GM19324 (cell line): ENCODE data around the gene DDX51.

Source experiments
- ATAC-seq: cut with Tn5 transposase; IDR thresholded peaks from one replicate; pipeline ENCODE4 v1.9.1; 2021; ENCODE audit warnings: mild to moderate bottlenecking, moderate library complexity; ENCODE audit not compliant: unreplicated experiment, low FRiP score

Gene DDX51

DNA sequence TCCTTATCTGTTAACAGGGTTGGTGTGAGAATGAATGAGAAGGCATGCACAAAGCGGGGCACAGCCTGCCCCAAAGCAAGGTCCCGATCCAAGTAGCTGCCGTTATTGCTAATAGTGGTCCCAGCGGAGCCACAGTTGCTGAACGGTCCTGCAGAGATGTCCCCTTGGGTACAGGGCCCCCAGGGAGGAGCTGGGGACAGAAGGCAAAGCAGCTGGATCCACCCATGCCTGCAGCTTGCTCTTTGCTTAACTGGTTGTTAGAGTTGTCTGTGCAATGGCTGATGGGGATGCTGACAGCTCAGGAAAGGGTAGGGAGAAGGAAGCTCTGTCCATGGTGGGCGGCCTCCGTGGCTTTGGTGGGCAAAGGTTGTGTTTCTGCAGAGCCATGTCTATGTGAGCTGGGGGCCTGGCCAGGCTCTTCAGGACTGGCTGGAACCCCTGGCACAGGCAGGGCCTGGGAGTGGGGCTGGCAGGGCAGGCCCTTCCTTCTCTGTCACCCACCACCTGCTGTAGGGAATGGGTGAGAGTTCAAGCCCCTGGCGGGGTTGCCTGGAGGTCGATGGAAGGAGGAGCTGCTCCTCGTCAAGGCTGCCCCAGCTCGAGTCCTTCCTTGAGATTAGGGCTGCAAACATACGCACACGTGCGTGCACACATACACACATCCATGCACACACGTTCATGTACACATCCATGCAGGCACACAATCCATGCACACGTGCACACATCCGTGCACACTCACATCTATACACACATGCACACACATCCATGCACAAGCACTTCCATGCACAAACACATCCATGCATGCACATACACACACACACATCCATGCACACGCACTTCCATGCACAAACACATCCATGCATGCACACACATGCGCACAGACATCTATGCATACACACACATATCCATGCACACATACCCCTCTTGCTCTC is 35.6 kb upstream of the DDX51 start:
- no peak for ATAC-seq

DNA sequence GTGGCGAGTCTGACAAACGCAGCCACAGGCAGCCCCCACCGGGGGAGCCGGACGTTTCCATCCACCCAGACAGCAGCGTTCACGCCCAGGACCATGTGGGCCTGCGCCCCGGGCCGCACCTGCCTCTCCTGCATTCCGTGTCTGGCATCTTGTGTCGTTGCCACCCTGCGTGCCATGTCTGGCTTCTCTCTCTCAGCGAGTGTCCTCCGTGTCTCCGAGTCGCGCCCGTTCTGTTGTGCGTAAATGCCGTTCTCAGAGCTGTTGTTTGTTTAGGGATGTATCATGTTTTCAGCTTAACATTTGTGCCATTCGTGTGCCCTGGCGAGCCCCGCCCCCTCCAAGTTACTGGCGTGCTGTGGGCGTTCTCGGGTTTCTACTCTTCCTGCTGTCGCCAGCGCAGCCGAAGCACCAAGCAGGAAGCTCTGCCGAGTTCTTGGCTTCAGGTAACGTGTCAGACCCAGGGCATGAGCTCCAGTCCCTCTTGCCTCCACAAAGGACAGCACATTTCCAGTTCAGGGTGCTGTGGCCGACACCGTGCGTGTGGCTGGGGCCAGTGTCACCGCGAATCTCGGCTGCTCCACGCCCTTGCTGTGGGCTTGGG is 34.8 kb upstream of the DDX51 start:
- no peak for ATAC-seq

DNA sequence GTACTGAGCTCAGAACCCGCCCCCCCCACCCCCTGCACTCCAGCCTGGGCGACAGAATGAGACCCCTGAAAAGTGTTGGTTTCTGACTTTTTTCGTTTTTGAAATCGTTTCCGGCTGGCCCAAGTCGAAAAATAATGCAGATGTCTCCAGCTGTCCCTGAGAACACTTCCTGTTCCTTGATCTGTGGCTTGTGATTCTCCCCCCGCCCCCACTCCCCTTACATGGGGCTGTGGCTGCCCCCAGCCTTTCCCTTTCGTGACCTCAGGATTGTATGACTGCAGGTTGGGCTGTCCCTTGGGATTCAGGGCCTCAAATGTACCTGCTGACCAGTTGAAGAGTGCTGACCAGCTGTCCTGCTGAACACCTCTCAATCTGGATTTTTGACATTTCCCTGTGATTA is 34.2 kb upstream of the DDX51 start:
- ATAC-seq, result no peak

DNA sequence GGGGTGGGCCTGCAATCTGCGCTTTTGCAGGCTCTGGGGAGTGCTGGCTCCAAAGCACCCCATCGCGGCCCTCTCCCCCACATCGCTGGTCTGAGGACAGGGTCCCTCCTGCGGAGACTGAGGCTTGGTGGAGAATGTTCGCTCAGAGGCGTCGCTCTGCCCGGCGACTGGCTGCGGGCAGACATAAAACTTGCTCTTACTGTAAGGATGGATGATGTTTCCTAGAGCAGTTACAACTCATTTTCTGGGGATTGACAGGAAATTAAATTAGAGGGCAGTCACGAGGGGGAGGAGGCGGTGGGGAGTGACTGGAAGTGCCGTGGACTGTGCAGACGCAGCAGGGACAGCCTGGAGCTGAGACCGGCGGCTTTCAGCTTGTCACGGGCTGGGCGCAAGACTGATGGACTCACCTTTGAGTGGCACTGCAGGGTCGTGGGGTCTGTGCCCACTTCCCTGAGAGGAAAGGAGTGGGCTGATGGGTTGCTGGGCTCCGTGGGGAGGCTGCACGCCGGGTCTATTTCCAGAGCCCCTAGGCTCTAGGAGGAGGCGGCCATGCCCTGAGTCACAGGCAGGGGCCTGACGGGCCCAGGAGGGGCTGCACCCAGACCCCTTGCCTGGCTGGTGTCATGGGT is 32.9 kb upstream of the DDX51 start:
- ATAC-seq, result no peak

DNA sequence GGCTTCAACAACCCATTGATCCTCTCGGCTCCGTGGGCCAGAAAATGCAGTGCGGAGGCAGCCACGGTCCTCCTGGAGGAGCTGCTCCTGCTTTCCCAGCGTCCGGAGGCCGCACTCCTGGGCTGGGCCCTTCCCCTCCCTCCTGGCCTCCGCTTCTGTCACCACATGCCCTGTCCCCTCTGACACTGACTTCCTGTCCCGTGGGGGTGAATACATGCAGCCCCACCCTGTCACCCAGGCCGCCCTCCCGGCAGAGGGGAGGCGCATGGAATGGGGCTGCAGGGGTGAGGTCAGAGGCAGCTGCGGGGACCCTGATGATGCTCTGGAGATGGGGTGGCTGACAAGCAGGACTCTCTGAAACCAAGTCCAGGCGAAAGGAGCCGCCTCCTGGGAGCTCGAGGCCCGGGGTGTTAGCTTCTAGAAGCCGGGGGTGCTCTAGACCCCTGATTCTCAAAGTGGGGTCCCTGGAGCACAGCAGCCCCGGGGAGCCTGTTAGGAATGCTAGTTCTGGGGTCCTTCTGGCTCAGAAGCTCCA is 32.3 kb upstream of the DDX51 start:
- no peak for ATAC-seq

DNA sequence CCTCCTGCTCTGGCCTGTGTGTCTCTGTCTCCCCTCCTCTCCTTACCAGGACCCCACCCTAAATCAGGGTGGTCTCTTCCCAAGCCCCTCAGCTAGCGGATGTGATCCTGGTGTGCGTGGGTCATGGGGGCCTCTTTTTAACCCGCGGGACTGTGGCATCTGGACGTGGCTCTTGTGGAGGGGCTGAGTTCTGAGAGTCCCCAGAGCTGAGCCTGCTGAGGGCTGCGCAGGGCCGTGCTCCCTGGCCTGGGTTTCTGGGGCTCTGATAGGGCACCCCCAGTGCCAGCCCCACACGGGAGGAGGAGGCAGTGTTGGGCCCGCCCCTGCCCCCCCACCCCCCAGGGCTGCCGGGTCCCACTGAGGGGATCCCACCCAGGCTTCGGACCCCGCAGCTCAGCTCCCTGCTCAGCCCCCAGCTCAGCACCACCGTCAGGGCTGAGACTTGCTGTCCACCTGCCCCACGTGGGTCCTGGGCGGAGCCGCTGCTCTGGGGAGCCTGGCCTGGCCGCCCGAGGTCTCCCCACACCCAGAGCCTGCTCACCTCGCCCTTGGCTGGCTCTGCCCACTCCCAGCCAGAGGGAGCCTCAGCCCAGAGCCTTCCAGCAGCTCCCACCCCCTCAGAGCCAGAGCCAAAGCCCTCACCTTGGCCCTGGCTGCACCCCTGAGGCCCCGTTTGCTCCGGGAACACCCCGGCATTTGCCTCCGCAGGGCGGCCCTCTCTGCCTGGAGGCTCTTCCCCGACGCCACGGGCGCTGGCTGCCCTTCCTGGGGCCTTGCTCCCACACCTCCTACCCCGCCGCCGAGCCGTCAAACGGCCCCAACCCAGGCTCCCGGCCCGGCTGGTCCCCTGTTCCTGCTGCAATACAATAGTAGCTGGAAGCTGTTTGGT is 31.6 kb upstream of the DDX51 start:
- ATAC-seq, result no peak

DNA sequence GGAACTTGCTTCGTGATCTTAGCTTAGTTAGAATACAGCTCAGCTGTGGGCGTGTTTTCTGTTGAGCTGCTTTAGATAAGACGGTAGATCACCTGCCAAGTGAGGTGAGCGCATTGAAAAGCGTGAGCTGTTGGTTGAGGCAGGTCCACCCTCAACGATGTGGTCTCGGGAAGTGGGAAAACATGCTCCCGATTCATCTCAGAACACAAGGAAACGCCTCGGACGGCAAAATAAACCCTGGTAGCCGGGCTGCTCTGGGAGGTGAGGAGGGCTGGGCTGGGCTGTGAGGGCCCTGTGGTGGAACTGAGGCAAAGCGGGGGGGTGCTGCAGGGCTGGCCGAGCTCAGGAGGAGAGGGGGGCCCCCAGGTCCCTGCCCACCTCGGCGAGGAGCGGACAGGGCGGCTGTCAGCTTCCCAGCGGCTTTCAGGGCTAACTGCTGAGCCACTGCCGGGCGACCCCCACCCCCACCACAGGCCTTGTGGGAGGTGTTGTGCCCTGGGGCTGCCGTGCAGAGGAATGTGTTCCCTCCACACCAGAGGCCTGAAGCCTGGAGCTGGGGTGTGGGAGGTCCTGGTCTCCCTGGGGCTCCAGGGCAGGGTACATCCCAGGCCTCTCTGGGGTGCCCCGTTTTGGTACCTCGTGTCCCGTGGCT is 30.8 kb upstream of the DDX51 start:
- ATAC-seq, result no peak

DNA sequence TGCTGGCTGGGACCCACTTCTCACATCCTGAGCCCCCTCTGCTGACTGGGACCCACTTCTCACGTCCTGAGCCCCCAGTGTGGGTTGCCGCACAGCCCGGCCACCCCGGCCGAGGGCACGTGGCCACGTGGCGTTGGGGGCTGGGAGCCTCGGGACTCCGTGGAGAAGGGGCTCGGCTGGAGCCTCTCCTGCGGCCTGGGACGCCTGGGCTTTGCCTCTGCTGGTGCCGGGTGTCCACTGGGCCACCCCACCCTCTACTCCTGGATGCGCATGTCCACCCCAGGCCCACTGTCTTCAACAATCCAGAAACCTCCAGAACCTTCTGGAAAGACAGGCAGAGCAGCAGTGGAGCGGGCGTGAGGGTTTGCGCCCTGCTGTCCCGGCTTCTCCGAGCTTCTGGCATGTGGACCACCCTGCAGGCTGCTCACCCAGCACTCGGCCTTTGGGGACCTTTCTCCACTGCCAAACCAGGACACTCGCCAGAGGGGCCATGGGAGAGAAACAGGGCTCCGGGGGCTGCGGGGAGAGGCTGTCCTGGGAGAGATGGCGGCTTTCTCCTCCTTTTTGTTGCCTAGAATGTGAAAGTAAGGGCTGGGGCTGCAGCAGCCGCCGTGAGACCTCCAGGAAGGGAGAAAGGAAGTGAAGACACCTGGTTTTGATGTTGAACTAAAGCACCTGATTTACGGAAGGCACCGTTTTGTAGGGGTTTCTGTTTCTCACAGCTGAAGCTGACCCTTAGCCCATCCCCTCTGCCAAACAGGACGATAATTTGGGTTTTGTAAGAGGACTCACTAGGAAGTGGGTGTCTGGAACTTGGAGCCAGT is 30.1 kb upstream of the DDX51 start:
- no peak for ATAC-seq

DNA sequence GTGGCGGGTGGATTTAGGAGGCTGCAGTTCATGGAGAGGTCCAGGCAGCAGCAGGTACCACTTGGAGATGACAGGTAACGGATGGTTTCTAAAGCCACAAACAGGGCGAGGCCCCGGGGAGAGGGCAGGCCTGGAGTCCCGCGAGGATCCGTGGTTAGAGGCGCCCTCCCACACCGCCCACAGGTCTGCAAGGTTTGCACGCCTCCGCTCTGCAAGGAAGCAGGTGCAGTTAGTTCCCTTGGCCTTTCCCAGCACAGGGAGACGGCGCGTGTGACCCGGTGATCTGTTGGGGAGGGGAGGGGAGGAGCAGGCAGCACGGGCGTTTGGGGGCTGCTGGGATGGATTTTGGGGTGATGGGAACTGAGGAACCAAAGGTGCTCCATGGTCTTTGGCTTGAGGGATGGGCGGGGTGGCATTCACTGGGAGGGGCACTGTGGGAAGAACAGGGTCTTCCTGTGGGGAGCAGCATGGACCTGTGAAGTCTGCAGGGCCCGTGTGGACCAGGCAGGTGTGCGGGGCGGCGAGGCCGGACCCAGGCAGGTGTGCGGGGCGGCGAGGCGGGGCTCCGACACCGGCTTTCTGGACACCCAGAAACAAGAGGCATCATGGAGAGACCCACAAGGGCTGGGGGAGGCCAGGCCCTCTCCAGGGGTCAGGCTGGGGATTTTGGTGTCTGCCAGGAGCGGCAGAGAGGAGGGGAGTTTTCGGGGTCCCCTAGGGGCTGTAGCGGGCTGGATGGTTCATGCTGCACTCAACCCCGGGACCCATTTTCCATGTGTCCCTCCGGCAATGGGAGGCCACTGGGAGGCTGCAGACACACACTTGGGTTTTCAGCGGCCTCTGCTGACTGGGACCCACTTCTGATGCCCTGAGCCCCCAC is 29.3 kb upstream of the DDX51 start:
- ATAC-seq, result no peak

DNA sequence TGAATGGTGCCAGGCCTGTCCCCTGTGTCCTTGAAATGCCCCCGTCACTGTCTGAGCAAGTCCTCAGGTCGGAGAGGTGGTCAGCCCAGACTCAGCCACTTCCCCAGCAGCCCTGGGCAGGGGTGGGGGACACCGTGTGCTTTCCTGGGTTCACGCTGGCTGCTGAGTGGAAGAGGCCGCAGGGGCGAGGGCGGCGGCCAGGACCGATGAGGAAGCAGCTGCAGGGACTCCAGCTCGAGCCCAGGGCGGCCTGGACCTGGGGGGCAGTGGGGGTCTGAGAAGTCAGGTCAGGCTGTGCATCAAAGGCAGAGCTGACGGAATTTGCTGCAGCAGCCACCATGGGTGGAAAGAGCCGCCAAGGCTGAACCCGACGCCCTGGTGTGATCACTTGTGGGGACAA is 28.5 kb upstream of the DDX51 start:
- no peak for ATAC-seq

DNA sequence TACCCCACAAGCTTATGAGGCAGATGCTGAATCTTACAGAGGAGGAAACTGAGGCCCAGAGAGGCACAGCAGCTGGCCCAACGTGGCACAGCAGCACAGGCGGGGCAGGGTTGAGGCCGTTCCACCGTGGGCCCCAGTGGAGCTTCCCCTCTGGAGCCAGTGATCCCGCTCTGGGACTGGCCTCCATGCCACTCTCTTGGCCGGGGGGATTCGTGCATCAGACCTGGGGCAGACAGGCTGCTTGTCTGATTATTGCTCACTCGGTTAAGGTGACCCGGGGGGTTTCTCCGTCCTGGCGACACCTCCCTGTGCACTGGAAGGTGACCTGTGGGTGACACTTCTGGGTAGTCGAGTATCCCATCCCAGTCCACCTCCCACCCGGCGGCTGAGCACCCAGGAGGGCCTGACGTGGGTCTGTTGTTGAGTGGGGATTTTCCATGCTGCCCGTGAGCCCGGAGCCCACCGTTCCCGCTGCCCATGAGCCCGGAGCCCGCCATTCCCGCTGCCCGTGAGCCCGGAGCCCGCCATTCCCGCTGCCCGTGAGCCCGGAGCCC is 27.9 kb upstream of the DDX51 start:
- no peak for ATAC-seq

DNA sequence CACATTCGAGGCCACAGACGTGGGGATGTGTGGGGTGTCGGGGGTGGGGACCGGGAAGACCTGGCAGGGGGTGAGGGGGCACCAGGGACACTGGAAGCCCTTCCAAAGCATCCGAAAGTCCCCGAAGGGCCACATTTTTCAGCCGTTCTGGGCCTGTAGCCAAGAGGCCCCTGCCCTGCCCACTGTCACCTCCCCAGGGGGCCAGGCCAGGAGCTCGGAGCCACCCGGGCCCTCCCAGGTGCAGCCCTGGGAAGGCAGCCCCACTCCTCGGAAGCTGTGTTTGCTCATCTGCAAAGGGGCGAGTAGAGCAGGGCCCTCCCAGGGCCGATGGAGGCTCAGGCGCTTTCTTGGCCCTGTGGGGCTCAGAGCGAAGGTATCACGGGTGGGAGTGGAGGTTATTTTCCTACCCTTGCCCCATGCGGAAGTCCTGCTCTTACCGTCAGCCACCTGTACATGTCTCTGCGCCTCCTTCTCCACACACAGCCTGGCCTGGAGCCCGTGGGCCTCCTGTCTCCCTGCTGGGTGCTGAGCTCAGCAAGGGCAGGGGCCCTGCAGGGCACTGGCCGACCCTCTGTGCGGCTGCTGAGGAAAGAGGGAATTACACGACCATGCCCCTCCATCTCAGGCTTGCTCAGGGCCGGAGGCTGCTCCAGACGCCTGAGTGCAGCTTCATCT is 27.3 kb upstream of the DDX51 start:
- no peak for ATAC-seq

DNA sequence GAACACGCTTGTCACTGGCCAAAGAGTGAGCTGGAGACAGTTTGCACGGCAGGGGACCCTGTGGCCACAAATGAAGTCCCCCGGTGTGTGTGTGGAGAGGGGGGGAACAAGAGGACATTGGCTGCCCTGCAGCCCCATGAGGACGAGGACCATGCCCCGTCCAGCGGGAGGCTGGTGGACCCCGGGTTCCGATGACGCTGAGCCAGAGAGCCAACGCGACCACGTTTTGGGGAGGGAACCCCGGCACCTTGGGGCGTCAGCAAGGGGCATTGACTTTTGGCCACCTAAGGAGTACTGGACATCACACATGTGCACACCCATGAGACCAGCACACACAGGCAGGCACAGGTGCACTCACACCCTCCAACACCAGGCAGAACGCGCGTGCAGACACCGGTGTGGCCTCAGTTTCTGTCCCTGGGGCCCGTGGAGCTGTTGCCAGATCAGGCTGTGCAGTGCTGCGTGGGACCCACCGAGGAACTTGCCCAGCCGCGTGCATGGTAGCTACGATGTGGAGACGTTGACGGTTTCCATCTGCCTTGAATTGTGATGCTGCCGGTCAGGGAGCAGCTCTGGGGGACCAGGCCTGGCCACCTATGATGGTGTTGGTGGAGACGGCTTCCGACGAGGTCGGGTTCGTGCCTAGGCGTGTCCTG is 26.6 kb upstream of the DDX51 start:
- ATAC-seq, result no peak

DNA sequence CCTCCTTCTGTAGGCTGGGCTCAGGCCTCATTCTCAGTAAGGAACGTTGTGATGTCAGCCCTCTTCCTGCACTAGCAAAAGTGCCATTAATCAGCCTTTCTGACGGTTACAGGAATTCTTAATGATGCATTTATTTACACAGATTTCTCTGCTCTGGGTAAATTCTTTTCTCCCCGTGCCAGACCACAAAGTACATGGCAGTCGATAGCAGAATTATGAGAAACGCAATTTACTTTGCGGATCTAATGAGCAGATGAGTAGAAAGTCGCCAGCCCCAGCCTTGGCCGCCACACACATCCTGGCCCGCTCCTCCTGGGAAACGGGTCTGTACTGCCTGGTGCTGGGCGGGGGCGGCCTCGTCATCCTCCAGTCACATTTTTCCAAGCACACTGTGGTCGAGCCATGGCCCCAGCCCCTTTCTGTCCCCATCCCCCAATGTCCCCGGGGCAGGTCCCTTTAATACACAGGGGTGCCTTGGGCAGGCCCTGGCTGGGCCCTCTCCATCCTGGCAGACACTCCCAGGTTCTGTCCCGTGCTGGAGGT is 26.0 kb upstream of the DDX51 start:
- ATAC-seq, result no peak

DNA sequence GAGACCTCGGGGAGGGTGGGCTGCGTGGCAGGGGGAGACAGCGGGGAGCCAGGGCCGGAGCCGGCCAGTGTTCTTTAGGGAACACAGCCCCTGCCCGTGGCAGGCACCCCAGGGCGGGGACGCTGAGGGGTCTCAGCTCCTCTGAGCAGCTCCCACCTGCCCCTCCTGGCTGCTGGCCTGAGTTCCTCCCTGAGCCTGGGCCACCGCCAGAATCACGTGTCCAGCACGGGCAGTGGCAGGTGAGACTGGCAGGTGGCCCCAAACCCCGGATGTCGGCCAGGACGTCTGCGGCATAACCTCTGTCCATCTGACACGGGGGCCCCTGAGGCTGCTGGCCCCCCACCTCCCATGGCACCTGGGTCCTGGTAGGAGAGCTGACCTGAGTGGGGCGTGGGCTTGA is 25.3 kb upstream of the DDX51 start:
- no peak for ATAC-seq

DNA sequence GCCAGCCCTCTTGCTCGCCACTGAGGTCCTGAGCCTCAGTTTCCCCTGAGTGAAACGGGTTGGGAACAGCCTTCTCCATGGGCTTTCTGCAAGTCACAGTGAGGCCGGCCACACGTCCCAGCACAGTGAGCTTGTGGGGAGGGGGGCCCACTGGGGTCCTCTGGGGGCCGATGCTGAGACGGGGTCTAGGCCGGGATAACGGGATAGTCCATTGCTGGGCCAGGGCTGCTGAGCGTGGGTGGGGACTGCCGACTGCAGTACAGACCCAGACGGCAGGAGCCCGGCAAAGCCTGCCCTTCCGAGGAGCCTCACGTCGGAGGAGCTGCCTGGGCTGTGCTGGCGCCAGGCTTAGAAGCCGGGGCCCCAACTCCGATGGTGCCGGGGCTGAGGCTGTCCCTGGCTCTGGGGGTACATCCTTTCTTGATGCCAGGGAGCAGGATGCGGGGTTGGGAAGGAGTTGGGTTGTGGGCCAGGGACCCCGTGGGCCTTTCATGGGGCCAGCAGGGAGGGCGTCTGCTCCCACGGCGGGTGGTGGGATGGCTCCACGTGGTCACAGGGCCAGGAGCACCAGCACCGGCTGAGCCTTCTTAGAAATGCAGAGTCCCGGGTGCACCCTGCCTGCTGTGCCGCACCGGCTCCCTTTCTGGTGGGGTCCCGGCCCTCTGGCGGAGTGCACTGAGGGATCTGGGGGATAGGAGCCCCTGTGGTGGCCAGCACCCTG is 24.4 kb upstream of the DDX51 start:
- no peak for ATAC-seq
